Fibroblast of lung (primary cell): ENCODE measurements around the gene F10. TPM values are rescaled to one million over a fixed set of nuclear protein-coding genes. Genes with fewer than 3 reads are reported as not detected.
A peak's percentile ranks its signal among the peaks of the same experiment; 100 is the strongest.

Source experiments
- DNase-seq, 2 donors: peaks; one replicate each; pipeline versions ENCODE4 v3.0.0 to v3.0.0-alpha.2; 2010; ENCODE audit warnings: low read depth in 2 of 2
- H2AFZ ChIP-seq: 2 replicates; pipeline ENCODE4 v1.5.1; 2012; ENCODE audit warnings: low read length, control low read depth, inconsistent platforms
- H3K27ac ChIP-seq: 2 replicates; pipeline ENCODE4 v1.5.1; 2011; ENCODE audit warnings: low read length, control low read depth; ENCODE audit not compliant: insufficient read depth
- H3K27me3 ChIP-seq: 2 replicates; pipeline ENCODE4 v1.5.1; 2011; ENCODE audit warnings: mild to moderate bottlenecking, low read length; ENCODE audit not compliant: control insufficient read depth, insufficient read depth
- H3K36me3 ChIP-seq: 2 replicates; pipeline ENCODE4 v1.5.1; 2011; ENCODE audit warnings: low read length; ENCODE audit not compliant: control insufficient read depth, insufficient read depth
- H3K4me1 ChIP-seq: 2 replicates; pipeline ENCODE4 v1.5.1; 2011; ENCODE audit warnings: low read length; ENCODE audit not compliant: control insufficient read depth, insufficient read depth; ENCODE audit errors: extremely low read depth
- H3K4me2 ChIP-seq: 2 replicates; pipeline ENCODE4 v1.5.1; 2011; ENCODE audit warnings: low read length, control low read depth; ENCODE audit not compliant: insufficient read depth; ENCODE audit errors: extremely low read depth
- H3K4me3 ChIP-seq, 4 experiments: fragments of 200-600 bp in 1 of 4; sonication (generic) in 1 of 4; replicated peaks in 1 of 4; 2 replicates each; pipeline ENCODE4 v1.5.1; 2011 to 2016; ENCODE audit warnings: low read length in 4 of 4, low read depth in 3 of 4, mild to moderate bottlenecking in 3 of 4, control low read depth in 2 of 4, inconsistent platforms in 1 of 4, mixed read lengths in 1 of 4; ENCODE audit not compliant: insufficient read depth in 1 of 4; ENCODE audit errors: control extremely low read depth in 1 of 4
- H3K79me2 ChIP-seq: 2 replicates; pipeline ENCODE4 v1.5.1; 2012; ENCODE audit warnings: mild to moderate bottlenecking, low read length, inconsistent platforms; ENCODE audit not compliant: control insufficient read depth, insufficient read depth
- H3K9ac ChIP-seq: 2 replicates; pipeline ENCODE4 v1.5.1; 2011; ENCODE audit warnings: mild to moderate bottlenecking, low read length, control low read depth; ENCODE audit not compliant: insufficient read depth
- H3K9me3 ChIP-seq: 2 replicates; pipeline ENCODE4 v1.5.1; 2012; ENCODE audit warnings: low read depth, low read length; ENCODE audit not compliant: control insufficient read depth, insufficient read depth
- H4K20me1 ChIP-seq: 2 replicates; pipeline ENCODE4 v1.5.1; 2011; ENCODE audit warnings: low read length; ENCODE audit not compliant: control insufficient read depth, insufficient read depth; ENCODE audit errors: extremely low read depth
- EZH2 ChIP-seq: IDR thresholded peaks from 2 replicates; pipeline ENCODE4 v1.5.1; 2012; ENCODE audit warnings: low read length, control low read depth, mild to moderate bottlenecking; ENCODE audit errors: missing control alignments
- polyA plus RNA-seq, 2 donors: library from polyadenylated mRNA; depleted of rRNA in 1 of 2; stranded (reverse) in 1 of 2; unstranded in 1 of 2; fragments of >200 nt; gene quantifications; 2 replicates each; pipeline ENCODE4 v1.2.1, GENCODE V29; 2011 to 2012; ENCODE audit warnings: missing spikeins in 1 of 2
- total RNA-seq: library from RNA; depleted of rRNA; stranded (reverse); fragments of >200 nt; gene quantifications from 2 replicates; pipeline ENCODE4 v1.2.1, GENCODE V29; 2014
- TF ChIP-seq, protein P1 (sequence below), 2 donors: IDR thresholded peaks in 1 of 2; conservative IDR thresholded peaks in 1 of 2; 1 replicate in 1 of 2; 2 replicates in 1 of 2; pipeline ENCODE4 v1.5.1; 2011 to 2012; ENCODE audit warnings: low read length in 2 of 2, control low read depth in 1 of 2, inconsistent platforms in 1 of 2, low read depth in 1 of 2, mild to moderate bottlenecking in 1 of 2

F10 gene
- total and polyA plus RNA-seq, 2 donors (not counting 1 experiment from before 2014, with no cell fraction given): 39.9 to 41.5 TPM

DNA sequence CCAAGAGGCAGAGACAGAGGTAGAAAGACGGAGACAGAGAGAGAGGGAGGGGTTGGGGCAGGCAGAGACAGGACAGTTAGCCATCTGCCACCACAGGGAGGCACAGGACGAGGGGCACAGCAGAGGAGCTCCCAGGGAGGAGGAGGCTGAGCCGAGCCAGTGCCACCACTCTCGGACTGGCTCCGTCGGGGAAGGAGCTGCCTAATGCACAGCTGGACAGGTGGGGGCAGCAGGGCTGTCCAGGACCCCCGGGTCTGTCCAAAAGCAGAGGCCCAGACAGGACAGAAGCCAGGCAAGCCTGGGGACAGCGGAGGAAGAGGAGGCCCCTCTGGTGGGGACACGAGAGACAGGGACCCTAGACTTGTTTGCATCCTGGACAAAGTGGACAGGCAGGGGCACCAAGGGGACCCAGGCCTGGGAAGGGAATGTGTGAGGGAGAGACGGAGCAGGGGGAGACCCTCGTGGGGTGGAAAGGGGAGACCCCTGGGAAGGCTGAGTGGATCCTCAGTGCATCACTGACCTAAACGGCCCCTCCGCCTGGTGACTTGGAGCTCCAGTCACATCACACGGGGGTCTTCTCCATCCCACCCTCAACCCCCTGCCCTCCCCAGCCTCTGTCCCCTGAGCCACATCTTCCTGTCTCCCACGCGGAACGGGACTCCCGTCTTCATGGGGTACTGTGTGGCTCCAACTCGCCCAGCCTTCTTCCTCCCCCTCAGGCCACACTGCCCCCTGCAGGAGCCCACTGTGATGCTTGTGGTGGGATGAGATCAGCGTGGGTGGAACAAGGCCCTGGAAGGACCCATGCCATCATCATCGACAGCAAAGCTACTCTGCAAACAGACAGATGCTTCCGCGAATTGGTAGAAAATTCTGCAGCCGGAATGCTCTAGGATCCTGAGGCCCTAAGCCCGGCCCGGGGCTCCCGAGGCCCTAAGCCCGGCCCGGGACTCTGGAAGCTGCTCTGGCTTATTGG, 915 bp downstream of the F10 start:
- no peaks in the 10 kb centered on the region for H3K9me3 ChIP-seq
- peak overlapping the region; percentile 47 for H3K27ac ChIP-seq
- peak overlapping the region; percentile 96 for H2AFZ ChIP-seq
- H3K9ac ChIP-seq: peak overlapping the region; percentile 48
- H4K20me1 ChIP-seq: no peaks in the 10 kb centered on the region
- no peak for TF ChIP-seq EZH2
- TF ChIP-seq, protein P1, sequence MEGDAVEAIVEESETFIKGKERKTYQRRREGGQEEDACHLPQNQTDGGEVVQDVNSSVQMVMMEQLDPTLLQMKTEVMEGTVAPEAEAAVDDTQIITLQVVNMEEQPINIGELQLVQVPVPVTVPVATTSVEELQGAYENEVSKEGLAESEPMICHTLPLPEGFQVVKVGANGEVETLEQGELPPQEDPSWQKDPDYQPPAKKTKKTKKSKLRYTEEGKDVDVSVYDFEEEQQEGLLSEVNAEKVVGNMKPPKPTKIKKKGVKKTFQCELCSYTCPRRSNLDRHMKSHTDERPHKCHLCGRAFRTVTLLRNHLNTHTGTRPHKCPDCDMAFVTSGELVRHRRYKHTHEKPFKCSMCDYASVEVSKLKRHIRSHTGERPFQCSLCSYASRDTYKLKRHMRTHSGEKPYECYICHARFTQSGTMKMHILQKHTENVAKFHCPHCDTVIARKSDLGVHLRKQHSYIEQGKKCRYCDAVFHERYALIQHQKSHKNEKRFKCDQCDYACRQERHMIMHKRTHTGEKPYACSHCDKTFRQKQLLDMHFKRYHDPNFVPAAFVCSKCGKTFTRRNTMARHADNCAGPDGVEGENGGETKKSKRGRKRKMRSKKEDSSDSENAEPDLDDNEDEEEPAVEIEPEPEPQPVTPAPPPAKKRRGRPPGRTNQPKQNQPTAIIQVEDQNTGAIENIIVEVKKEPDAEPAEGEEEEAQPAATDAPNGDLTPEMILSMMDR (conservative IDR thresholded peaks at IDR 0.05 in 1 of 2, IDR thresholded peaks at IDR 0.05 in 1 of 2; ENCODE audit: low read depth in 1 of 2, low read length in 2 of 2): peak in 1 of 2 donors; percentile 8
- no peaks in the 10 kb centered on the region for H3K4me1 ChIP-seq
- no peak for DNase-seq
- H3K79me2 ChIP-seq: no peaks in the 10 kb centered on the region
- H3K4me3 ChIP-seq: peak overlapping the region in 2 of 4 experiments; percentile 37 to 58
- peaks cover 5% of the 10 kb centered on the region for H3K27me3 ChIP-seq
- peak overlapping the region; percentile 82 for H3K4me2 ChIP-seq
- no peaks in the 10 kb centered on the region for H3K36me3 ChIP-seq

DNA sequence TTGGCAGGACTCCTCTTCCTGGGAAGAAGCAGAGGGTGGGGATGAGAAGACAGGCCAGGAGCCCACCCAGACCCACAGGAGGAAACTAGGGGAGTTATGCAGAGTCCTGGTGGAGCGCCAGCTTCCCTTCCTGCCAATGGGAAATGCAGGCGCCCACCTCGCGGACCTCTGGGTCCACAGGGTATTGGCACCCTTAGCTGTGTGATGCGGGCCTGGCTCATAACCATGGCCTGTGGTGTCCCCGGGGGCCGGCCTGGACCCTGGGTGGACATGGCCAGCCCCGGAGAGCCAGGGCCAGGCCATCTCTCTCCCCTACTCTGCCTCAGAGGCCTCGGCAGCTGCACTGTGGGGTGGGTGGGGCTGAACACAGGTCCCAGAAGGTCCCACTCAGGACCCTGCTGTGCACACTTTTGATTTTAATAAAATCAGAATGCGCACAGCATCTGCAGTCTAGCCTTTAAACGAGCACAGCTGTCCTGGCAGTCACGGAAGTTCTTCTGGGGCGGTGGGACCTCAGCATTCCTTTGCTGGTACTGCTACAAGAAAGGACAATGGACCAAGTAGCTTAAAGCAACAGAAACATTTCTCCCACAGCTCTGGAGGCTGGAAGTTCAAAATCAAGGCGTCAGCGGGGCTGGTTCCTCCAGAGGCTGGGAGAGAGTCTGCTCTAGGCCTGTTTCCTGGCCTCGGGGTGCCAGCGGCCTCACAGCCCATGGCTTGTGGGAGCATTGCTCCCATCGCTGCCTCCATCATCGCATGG, 1.8 kb downstream of the F10 start:
- Histone ChIP-seq H3K9me3 (no peaks in the 10 kb centered on the region), H3K36me3 (no peaks in the 10 kb centered on the region), H4K20me1 (no peaks in the 10 kb centered on the region), H3K79me2 (no peaks in the 10 kb centered on the region), H3K9ac (no peak overlapping the region), H2AFZ (no peak overlapping the region), H3K27me3 (peaks cover 3% of the 10 kb centered on the region), H3K4me1 (no peaks in the 10 kb centered on the region), H3K27ac (no peak overlapping the region), H3K4me2 (no peak overlapping the region), H3K4me3 (no peak overlapping the region)
- DNase-seq: no peak
- TF ChIP-seq EZH2: no peak
- TF ChIP-seq, protein P1 (conservative IDR thresholded peaks at IDR 0.05 in 1 of 2, IDR thresholded peaks at IDR 0.05 in 1 of 2; ENCODE audit: low read depth in 1 of 2, low read length in 2 of 2): no peak
